CD4-positive, alpha-beta T cell treated with Interferon gamma for 1 hour (primary cell): ENCODE results near the gene KRT76.
"Not testable (repeated sequence)": the region's sequence is repeated elsewhere in the genome, so short reads cannot be mapped to it uniquely, and the experiment has no call there.

ENCODE experiments used
- DNase-seq: peaks from one replicate; pipeline ENCODE4 v3.0.0-alpha.2; 2020

The KRT76 gene

GRCh38 chr12:52757449-52758176 lies 19.5 kb downstream of the KRT76 start:
- DNase-seq: no peak

GRCh38 chr12:52756281-52756960 lies 20.7 kb downstream of the KRT76 start:
- DNase-seq: no peak

- no peak for DNase-seq
Observed at GRCh38 chr12:52755533-52755932, 21.6 kb downstream of the KRT76 start.

GRCh38 chr12:52754135-52754534 lies 23.0 kb downstream of the KRT76 start:
- DNase-seq: no peak

DNA sequence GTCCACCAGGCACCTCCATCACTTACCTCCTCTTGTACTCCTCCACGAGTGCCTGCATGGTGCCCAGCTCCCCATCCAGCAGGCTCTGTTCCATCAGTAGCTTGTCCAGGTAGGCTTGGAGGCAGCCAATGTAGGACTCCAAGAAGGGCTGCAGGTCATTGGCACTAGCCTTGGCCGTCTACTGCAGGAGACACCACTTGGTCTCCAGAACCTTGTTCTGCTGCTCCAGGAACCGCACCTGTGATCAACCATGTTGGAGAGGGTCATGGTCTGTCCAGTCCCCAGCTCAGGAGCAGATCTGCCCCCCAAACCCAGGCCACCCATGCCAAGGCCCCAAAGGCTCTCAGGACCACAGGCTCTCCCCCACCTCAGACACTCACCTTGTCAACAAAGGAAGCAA lies 23.9 kb downstream of the KRT76 start:
- DNase-seq: no peak

DNA sequence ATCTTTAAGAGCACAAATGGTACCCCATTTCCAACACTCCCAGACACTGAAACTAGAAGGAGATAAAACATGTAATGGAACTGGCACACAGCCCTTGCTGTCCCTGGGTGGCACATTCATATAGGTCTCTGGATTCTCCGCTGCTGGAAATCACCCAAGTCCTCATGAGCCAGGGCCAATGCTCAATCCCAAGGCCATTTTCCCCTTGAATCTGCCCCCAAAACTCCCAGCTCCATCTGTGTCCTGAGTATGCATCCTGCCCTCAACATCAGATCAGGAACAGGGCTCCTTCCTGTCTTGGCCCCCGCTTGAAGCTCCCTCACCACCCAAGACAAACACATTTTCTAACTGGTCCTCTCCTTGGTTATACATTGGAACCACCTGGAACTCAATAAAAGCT lies 24.6 kb downstream of the KRT76 start:
- no peak for DNase-seq

- DNase-seq: no peak
Observed at GRCh38 chr12:52751795-52752194, 25.4 kb downstream of the KRT76 start.

GRCh38 chr12:52750532-52750931 lies 26.6 kb downstream of the KRT76 start:
- DNase-seq: not testable (repeated sequence)

DNA sequence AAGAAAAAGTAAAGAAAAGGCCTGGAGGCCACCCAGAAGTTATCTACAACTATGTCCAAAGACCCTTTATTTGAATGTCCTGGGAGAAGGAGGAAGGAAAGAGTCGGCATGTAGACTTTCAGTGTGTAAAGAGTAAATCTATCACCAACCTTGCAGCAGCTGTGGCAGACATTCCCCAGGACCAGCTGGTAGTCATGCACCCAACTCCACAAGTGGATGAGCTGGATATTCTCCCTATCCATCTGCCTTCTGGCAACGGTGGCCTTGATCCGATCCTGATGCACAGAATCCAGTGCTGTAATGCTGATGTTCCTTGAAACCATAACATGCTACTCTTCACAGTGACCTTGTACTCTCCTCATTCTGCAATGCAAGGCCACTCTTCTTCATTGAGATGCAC lies 27.3 kb downstream of the KRT76 start:
- no peak for DNase-seq

DNA sequence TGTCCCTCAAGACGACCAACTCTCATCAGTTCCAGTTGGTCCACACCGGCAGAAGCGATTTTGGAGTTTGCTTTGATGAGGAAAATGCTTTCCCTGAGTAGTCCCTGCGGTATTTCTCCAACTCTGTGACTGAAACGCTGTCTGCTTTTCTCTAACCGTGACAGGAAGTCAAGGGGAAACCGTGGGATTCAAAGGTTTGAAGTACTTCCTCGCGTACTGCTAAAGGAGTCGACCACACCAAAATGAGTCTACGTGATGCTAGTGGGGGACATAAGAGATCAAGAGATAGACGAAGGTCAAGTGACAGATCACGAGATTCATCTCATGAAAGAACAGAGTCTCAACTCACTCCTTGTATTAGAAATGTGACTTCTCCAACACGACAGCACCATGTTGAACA lies 28.6 kb downstream of the KRT76 start:
- no peak for DNase-seq

DNA sequence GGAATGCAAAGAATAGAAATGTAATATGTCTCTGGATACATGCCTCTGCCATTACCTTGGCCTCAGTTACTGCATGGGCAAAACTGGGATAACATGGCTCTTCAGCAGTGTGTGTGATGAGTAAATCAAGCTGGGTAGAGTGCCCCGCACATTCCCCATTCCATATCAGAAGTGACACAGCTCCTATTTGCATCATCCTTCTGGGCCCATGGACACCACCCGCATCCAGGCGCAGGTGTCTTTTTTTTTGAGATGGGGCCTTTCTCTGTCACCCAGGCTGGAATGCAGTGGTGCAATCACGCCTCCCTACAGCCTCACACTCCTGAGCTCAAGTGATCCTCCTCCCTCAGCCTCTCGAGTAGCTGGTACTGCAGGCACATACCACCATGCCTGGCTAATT lies 31.6 kb downstream of the KRT76 start:
- no peak for DNase-seq

GRCh38 chr12:52744493-52745156 lies 32.5 kb downstream of the KRT76 start:
- no peak for DNase-seq

GRCh38 chr12:52742822-52743457 lies 34.2 kb downstream of the KRT76 start:
- DNase-seq: no peak

DNA sequence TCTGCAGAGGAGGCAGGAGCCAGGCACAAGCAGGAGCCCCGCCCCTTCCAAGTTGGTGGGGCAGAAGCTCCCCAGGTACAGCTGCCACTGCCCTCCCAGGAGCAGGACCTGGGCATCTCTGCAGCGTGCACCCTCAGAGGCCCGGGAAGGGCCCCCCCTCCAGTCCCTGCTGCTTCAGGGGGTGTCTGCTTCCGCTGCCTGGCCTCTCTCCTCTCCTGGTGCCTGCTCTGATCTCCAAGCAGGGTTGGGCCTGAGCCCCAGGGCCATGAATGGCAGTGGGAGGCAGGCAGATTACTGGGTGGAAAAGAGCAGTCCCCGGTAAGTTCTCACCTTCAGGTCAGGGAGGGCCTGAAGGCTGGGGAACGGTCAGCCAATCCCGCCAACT lies 35.0 kb downstream of the KRT76 start:
- DNase-seq: no peak

DNA sequence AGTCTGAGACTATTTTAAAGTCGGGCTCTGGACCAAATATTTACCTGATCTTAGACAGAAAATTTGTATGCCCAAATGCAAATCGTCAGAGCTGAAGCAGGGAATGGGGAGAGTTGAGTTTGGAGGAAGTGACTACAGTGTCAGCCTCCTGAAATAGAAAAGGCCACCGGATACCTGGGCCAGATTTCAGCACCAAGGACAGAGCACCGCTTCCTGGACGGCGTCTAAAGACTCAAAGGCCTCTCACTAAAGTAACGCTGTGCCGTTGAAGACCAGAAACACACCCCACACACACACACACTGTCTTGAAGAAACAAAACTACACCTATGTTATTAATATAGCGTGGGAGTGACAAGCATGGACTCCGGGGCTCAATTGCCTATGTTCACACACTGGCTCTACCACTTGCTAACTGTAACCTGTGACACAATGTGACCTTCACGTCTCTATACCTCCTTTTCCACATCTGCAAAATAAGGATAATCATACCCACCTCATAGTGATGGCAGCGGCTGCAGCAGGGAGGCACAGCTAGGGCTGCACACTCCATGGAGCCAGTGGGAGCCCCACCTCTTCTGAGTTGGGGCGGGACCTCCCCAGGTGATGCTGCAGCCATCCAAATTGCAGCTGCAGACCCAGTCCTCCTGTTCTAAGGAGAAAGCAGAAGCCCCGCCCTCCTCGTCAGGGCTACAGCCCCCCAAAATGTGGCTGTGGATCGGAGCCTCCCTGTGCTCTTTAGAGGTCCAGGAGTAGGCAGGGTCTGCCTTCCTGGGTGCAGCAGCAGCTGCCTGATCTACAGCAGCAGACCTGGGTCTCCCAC lies 35.6 kb downstream of the KRT76 start:
- no peak for DNase-seq

- DNase-seq: no peak
Observed at GRCh38 chr12:52740584-52740983, 36.6 kb downstream of the KRT76 start.

DNA sequence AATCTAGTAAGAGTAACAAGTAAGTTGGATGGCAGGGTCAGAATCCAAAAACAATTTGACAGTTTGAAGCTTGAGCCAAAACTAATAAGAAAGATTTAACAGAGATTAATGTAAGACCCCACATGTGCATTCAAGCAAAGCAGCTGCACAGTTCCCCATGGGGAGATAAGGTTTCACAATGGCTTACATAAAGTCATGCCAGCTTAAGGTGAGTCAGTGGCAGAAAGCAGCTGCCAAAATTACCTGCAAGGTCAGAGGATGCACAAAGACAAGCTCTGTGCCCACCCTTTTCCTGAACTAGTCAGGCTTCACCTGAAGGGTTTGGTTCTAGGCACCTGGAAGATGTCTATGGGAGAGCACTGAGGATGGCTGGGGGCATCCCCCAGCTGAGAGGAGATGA lies 37.2 kb downstream of the KRT76 start:
- DNase-seq: no peak

DNA sequence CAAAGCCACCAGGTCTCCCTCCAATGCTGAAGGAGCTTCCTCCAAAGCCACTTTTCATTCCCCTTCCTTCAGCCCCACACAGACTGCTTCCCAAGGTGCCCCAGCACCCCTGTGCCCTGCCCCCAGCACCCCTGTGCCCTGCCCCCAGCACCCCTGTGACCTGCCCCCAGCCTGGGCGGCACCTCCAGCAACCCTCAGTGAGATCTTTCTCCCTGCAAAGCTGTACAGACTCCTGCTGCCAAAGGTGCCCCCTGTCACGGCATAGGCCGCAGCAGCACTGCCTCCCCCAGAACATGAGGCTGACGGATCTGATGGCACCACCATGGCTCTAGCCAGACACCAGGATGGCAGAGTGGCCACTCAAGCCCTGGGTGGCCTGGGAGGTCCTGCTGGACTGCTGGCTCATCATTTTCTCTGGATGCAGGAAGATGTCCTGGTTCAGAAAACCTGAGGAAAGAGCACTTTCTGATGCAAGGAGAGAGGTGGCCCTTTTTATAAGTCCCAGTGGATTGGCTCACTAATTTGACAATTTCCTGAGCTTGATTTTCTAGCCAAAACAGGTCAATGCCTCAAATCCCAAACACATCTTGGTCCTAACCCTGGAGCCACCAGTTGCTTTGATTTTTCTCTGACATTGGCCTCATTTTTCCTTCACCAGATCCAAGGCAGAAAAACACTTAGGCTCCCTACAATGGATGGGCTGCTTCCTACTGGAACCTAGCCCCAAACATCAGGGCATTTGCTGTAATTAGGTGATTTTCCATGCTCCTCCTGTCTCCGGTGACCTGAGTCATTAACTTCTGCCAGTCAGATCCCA lies 41.1 kb downstream of the KRT76 start:
- no peak for DNase-seq

DNA sequence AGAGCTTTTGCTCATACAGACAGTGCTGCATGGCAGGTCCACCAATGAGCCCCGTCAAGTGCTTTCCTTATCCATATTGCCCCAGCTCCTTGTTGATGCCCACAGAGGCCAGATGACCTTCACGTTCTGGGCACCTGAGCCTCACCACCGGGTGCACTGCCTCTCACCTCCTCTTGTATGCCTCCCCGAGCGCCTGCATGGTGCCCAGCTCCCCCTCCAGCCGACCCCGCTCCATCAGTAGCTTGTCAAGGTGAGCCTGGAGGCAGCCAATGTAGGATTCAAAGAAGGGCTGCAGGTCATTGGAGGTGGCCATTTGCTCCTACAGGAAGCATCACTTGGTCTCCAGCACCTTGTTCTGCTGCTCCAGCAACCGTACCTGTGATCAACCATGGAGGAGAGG lies 42.0 kb downstream of the KRT76 start:
- no peak for DNase-seq

- no peak for DNase-seq
Observed at GRCh38 chr12:52730793-52731192, 46.4 kb downstream of the KRT76 start.

DNA sequence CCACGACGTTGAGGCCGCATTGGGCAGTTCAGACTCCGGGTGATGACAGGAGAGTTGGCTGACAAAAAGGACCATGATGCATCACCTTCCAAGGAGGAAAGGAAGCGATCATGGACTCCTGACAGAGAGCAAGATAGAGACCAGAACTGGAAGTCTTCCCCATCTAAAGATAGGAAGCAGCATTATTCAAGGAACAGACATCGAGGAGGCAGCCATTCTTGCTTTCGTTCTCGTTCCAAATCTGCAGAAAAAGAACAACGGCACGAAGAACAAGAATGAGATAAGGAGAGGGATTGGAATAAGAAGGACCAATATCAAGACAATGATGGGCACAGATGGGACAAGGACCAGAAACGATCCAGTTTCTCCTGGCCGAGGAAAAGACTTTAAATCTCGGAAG lies 46.8 kb downstream of the KRT76 start:
- no peak for DNase-seq

GRCh38 chr12:52729147-52729546 lies 48.0 kb downstream of the KRT76 start:
- DNase-seq: no peak
